Small intestine (tissue), 7 donors: ENCODE results near the gene SORCS2. TPM values are rescaled to one million over a fixed set of nuclear protein-coding genes. Genes with fewer than 3 reads are reported as not detected.

ENCODE experiments used
- DNase-seq, 2 donors: peaks; one replicate each; pipeline versions ENCODE4 v3.0.0 to v3.0.0-alpha.2; 2013
- FAIRE-seq: peaks from 2 replicates; lab custom pipeline; 2012; peaks lifted over from hg19 to GRCh38; lab: Jason Lieb, UNC
- H3K27ac ChIP-seq, 3 donors: one replicate each; pipeline ENCODE4 v1.5.1; 2013; ENCODE audit warnings: low read length in 2 of 3, mild to moderate bottlenecking in 2 of 3, control low read depth in 1 of 3, inconsistent platforms in 1 of 3, low read depth in 1 of 3, moderate library complexity in 1 of 3
- H3K27me3 ChIP-seq, 3 donors: one replicate each; pipeline ENCODE4 v1.6.1; 2013; ENCODE audit warnings: low read length in 3 of 3, inconsistent platforms in 1 of 3; ENCODE audit not compliant: control insufficient read depth in 3 of 3, insufficient read depth in 3 of 3
- H3K36me3 ChIP-seq, 3 donors: one replicate each; pipeline ENCODE4 v1.6.1; 2013; ENCODE audit warnings: low read length in 3 of 3, inconsistent platforms in 1 of 3, low read depth in 1 of 3, mild to moderate bottlenecking in 1 of 3, moderate library complexity in 1 of 3; ENCODE audit not compliant: control insufficient read depth in 3 of 3, insufficient read depth in 2 of 3
- H3K4me1 ChIP-seq, 3 donors: one replicate each; pipeline ENCODE4 v1.6.1; 2013; ENCODE audit warnings: low read length in 2 of 3, inconsistent platforms in 1 of 3, low read depth in 1 of 3, mild to moderate bottlenecking in 1 of 3, moderate library complexity in 1 of 3; ENCODE audit not compliant: control insufficient read depth in 3 of 3, insufficient read depth in 2 of 3
- H3K4me3 ChIP-seq, 3 donors: one replicate each; pipeline ENCODE4 v1.5.1; 2013; ENCODE audit warnings: low read length in 3 of 3, control low read depth in 1 of 3, inconsistent platforms in 1 of 3, low read depth in 1 of 3, mild to moderate bottlenecking in 1 of 3, moderate library complexity in 1 of 3
- H3K9me3 ChIP-seq, 2 donors: one replicate each; pipeline ENCODE4 v1.6.1; 2013; ENCODE audit warnings: low read depth in 1 of 2, low read length in 1 of 2; ENCODE audit not compliant: control insufficient read depth in 2 of 2, insufficient read depth in 1 of 2
- WGBS, 3 donors: extraction: QIAGEN DNeasy Blood & Tissue Kit; methylation state at CpG; one replicate each; pipeline ENCODE4 v1.1.7; 2013; 5-methylcytosine and 5-hydroxymethylcytosine counted together
- polyA plus RNA-seq, 4 donors: library from polyadenylated mRNA; stranded (reverse) in 3 of 4; unstranded in 1 of 4; fragments of 200-250 nt in 3 of 4; fragments of 120-200 nt in 1 of 4; gene quantifications; one replicate each; pipeline versions ENCODE4 v1.2.1 to v1.2.3, GENCODE V29; 2013
- donor health status: healthy with polysubstance abuse.
- donor health status: control.
- donor health status: control.
- donor health status: Bipolar disorder and iron deficiency.
- donor health status: healthy.

Gene SORCS2
- polyA plus RNA-seq, 4 donors = 0.63 to 3.3 (median 2.2) TPM; not detected in 1

GRCh38 chr4:7396186-7396910, 204.0 kb downstream of the SORCS2 start:
- H3K27me3 ChIP-seq = peaks cover 0 to 3% (median 0%) of the 10 kb centered on the region in 3 donors
- no peak overlapping the region for H3K27ac ChIP-seq
- H3K36me3 ChIP-seq = no peaks in the 10 kb centered on the region
- H3K9me3 ChIP-seq = no peaks in the 10 kb centered on the region
- FAIRE-seq (no peak), DNase-seq (no peak)
- H3K4me1 ChIP-seq = peaks cover 0 to 13% (median 0%) of the 10 kb centered on the region in 3 donors
- 77 to 82% (median 78%) methylated on average over 14 of the region's 14 CpGs for WGBS, 3 donors
- no peak overlapping the region for H3K4me3 ChIP-seq

- H3K36me3 ChIP-seq = no peaks in the 10 kb centered on the region
- no peak for DNase-seq
- WGBS, 3 donors = 75 to 80% (median 75%) methylated on average over 24 of the region's 24 CpGs
- no peak overlapping the region for H3K4me3 ChIP-seq
- no peak overlapping the region for H3K27ac ChIP-seq
- peaks cover 0 to 13% (median 0%) of the 10 kb centered on the region in 3 donors for H3K4me1 ChIP-seq
- peaks cover 0 to 3% (median 0%) of the 10 kb centered on the region in 3 donors for H3K27me3 ChIP-seq
- H3K9me3 ChIP-seq = no peaks in the 10 kb centered on the region
- FAIRE-seq = no peak
These were observed 205.1 kb downstream of the SORCS2 start for GRCh38 chr4:7397206-7398103.

GRCh38 chr4:7398104-7398423, 205.7 kb downstream of the SORCS2 start:
- 5 to 14% (median 14%) methylated on average over 6 of the region's 6 CpGs for WGBS, 3 donors
- peaks cover 0 to 16% (median 0%) of the 10 kb centered on the region in 3 donors for H3K4me1 ChIP-seq
- H3K4me3 ChIP-seq = no peak overlapping the region
- DNase-seq (peak in 1 of 2 donors; percentile 55), FAIRE-seq (no peak)
- no peaks in the 10 kb centered on the region for H3K36me3 ChIP-seq
- H3K9me3 ChIP-seq = no peaks in the 10 kb centered on the region
- H3K27me3 ChIP-seq = peaks cover 0 to 3% (median 0%) of the 10 kb centered on the region in 3 donors
- H3K27ac ChIP-seq = no peak overlapping the region

GRCh38 chr4:7398788-7399439, 206.6 kb downstream of the SORCS2 start:
- WGBS, 3 donors = 47 to 69% (median 49%) methylated on average over 8 of the region's 8 CpGs
- H3K9me3 ChIP-seq = no peaks in the 10 kb centered on the region
- H3K27ac ChIP-seq = no peak overlapping the region
- H3K36me3 ChIP-seq = no peaks in the 10 kb centered on the region
- peaks cover 0 to 16% (median 0%) of the 10 kb centered on the region in 3 donors for H3K4me1 ChIP-seq
- H3K4me3 ChIP-seq = no peak overlapping the region
- H3K27me3 ChIP-seq = peaks cover 0 to 3% (median 0%) of the 10 kb centered on the region in 3 donors
- FAIRE-seq (no peak), DNase-seq (no peak)

GRCh38 chr4:7399440-7400234, 207.3 kb downstream of the SORCS2 start:
- no peaks in the 10 kb centered on the region for H3K9me3 ChIP-seq
- H3K4me3 ChIP-seq = no peak overlapping the region
- no peak for DNase-seq
- peaks cover 0 to 12% (median 0%) of the 10 kb centered on the region in 3 donors for H3K4me1 ChIP-seq
- FAIRE-seq = no peak
- peaks cover 0 to 3% (median 0%) of the 10 kb centered on the region in 3 donors for H3K27me3 ChIP-seq
- H3K27ac ChIP-seq = no peak overlapping the region
- WGBS, 3 donors = 75 to 84% (median 78%) methylated on average over 16 of the region's 16 CpGs
- no peaks in the 10 kb centered on the region for H3K36me3 ChIP-seq

GRCh38 chr4:7400671-7401298, 208.4 kb downstream of the SORCS2 start:
- H3K4me3 ChIP-seq = no peak overlapping the region
- DNase-seq (no peak), FAIRE-seq (no peak)
- 82 to 85% (median 84%) methylated on average over 2 of the region's 2 CpGs for WGBS, 3 donors
- H3K36me3 ChIP-seq = no peaks in the 10 kb centered on the region
- H3K27me3 ChIP-seq = peaks cover 0 to 3% (median 0%) of the 10 kb centered on the region in 3 donors
- H3K4me1 ChIP-seq = peaks cover 0 to 7% (median 0%) of the 10 kb centered on the region in 3 donors
- no peak overlapping the region for H3K27ac ChIP-seq
- H3K9me3 ChIP-seq = no peaks in the 10 kb centered on the region

GRCh38 chr4:7402526-7402925, 210.2 kb downstream of the SORCS2 start:
- DNase-seq (peak; percentile 21 to 75), FAIRE-seq (no peak)
- no peaks in the 10 kb centered on the region for H3K36me3 ChIP-seq
- H3K4me3 ChIP-seq = no peak overlapping the region
- H3K27me3 ChIP-seq = no peaks in the 10 kb centered on the region
- no peaks in the 10 kb centered on the region for H3K9me3 ChIP-seq
- WGBS, 3 donors = 6 to 60% (median 34%) methylated on average over 4 of the region's 4 CpGs
- peaks cover 0 to 7% (median 0%) of the 10 kb centered on the region in 3 donors for H3K4me1 ChIP-seq
- peak overlapping the region in 1 of 3 donors; percentile 35 for H3K27ac ChIP-seq
